GM18502 (cell line): ENCODE results near the gene MTMR8.

Experiments
- ATAC-seq: cut with Tn5 transposase; IDR thresholded peaks from one replicate; pipeline ENCODE4 v1.9.1; 2021; ENCODE audit warnings: mild to moderate bottlenecking; ENCODE audit not compliant: unreplicated experiment, poor library complexity

Gene MTMR8

DNA sequence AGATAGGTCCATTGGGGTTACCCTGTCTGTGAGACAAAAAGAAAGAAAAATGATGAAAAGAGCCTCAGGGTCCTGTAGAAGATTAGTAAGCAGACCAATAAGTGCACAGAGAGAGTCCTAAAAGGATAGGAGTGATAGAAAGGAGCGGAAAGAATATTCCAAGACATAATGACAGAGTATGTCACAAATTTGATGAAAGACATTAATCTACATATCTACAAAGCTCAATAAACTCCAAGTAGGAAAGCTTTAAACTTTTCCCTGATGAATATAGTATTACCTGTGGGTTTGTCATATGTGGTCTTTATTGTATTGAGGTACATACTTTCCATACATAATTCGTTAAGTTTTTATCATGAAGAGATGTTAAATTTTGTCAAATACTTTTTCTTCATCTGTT, 73.7 kb downstream of the MTMR8 start:
- ATAC-seq, result no peak

DNA sequence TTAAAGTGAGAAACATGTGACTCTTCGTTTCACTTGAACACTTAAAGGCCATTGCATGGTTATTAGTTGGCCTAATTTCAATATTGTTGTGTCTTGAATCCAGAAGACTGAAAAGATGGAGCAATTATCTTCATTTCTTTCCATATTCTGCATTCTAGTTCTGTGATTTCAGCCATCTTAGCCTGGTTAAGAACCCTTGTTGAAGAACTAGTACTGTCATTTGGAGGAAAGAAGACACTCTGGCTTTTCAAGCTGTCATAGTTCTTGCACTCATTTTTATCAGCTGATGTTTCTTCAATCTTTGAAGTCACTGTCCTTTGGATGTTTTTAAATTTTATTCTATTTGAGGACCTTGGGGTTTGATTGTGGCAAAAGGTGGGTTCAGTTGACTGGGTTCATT, 81.6 kb downstream of the MTMR8 start:
- no peak for ATAC-seq

DNA sequence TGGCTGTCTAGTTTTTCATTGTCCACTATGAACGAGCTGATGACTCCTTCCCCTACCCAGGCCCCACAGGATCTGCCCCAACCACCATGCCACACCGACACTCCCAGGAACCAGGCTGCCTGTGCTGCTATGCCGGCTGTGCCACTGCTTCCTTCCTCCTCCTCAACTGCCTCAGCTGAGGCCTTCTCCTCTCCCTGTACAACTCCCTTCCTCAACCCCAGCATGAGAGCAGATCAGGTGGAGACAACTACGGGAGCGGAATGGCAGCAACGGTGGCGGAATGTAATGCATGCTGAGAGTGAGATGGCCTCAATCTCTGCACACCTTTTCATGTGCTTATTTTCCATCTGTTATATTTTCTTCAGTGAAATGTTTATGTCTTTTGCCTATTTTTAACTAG, 88.5 kb downstream of the MTMR8 start:
- no peak for ATAC-seq

DNA sequence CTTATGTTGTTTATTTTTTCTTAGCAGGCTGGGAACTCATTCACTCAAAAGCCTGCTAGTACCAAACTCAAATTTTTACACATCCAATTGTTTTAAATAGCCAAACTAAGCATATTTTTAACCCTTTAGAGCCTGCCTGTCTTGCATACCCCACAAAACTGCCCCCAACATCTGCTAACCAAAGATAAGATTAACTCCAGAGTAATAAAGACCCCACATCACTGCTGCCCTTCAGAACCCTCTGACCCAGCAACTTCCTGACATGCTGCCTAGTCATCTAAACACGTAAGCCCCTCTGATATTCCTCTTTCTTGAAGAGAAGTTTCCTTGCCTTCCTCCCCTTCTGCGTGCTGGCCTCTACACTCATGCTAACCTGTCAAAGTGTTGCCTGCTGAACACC, 104.1 kb downstream of the MTMR8 start:
- ATAC-seq, result no peak

DNA sequence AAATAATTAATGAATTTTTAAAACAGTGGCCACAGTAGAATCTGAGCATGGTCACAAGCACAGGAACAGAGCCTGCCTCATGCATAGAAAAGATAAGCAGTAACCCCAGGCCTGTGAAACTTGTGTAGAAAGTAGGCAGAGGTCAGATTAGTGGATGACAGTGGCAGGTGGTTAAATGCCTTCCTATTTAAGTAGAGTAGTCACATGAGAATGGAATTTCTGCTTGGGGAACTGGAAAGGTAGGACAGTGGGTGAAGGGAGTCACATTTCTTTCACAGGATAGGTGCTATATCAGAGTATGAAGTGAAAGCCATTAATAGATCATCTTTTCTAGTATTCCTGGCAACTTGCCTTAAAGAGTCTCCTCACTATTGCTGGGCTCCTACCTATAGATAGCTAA, 130.0 kb downstream of the MTMR8 start:
- ATAC-seq, result no peak

DNA sequence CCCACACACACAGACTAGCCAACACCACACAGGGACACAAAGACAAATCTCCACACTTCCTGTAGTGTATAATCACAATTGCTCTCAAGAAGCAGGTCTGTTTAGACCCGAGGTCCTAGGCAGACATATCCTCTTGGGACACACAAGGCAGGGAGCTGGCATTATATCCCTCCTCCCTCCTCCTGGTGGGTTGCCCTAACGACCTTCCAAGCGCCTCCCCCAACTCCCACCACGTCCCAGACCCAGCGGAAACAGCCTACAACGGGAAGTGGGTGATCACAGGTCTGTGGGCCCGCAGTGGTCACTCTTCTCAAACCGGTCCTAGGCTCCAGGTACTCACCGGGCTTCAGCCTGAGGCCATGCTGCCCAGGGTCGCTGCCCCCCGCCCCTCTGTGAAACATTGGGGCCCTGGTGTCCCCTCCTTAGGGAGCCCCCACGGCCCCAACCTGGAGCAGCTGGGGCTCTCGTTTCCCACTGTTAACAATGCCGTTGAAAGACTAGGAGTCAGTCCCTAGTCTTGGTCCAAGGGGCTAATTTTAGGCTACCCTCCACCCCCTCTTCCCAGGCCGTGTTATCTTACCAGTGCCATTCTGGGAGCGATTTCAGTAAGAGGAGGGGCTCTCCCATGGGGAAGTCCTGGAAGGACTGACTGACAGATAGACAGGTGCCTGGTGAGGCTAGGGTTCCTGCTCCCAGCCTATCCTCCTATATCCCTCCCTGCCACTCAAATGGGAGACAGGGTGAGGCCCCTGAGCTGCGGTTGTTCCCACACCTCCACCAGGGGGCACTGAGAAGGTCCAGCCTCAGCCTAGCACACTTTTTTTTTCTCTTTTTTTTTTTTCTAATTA, 164.9 kb downstream of the MTMR8 start, which contains the start of gene ASB12:
TSS of gene ASB12 (minus strand) at position 485 of the 848 bp plus-strand sequence. CDS start 4,957 bp downstream, outside the sequence.
- ATAC-seq, result no peak

DNA sequence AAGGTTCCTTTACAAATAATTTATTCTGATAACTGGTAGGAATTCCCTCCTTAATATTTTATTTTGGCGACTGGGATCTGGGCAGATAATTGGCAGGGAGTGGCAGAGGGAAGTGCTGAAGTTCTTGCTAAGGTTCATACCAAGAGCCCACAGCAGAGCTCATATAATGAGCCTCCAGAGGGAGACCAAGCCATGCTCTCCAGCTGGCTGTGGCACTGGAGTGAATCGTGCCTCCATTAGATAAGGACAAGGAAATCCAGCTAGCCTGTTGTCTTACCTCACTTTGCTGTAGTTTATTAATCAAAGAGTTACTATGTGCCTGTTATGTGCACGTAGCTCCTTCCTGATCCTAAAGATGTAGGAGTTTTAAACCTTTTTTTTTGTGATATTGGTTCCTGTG, 166.1 kb downstream of the MTMR8 start:
- no peak for ATAC-seq
